IMR-90 (cell line): Measurements from ENCODE around the gene CCDC60. TPM values are rescaled to one million over a fixed set of nuclear protein-coding genes. Genes with fewer than 3 reads are reported as not detected.

ENCODE experiments used
- ATAC-seq: fragments of 200-7000 bp; cut with Tn5 transposase; 2 replicates; pipeline ENCODE4 v1.9.1; 2020; ENCODE audit warnings: low read depth, mild to moderate bottlenecking, moderate library complexity
- BruUV-seq: library from RNA; stranded (reverse); fragments of 400-500 nt; replicated peaks from 2 replicates; lab custom pipeline; 2021; lab: Mats Ljungman, UMichigan
- CTCF ChIA-PET: fragments of 300-600 bp; formaldehyde crosslinking; extraction: SDS; loops from one replicate; lab custom pipeline; 2021; ENCODE audit warnings: antibody characterized with exemption; lab: Yijun Ruan, JAX
- POLR2A ChIA-PET: fragments of 300-600 bp; sonication (Branson Sonifier 250); formaldehyde crosslinking; loops from one replicate; lab custom pipeline; 2022; ENCODE audit warnings: antibody characterized with exemption; ENCODE audit not compliant: unreplicated experiment; lab: Charles Lee
- DNase-seq: peaks from one replicate; pipeline ENCODE4 v3.0.0; 2013
- H2AFZ ChIP-seq: replicated peaks from 2 replicates; pipeline ENCODE3; 2013; ENCODE audit warnings: low read length, mild to moderate bottlenecking; ENCODE audit not compliant: poor library complexity
- H2AK5ac ChIP-seq: 2 replicates; pipeline ENCODE4 v1.6.1; 2013; ENCODE audit warnings: low read depth, low read length, inconsistent platforms
- H2AK9ac ChIP-seq: replicated peaks from 2 replicates; pipeline ENCODE3; 2013; ENCODE audit warnings: mild to moderate bottlenecking, low read depth, low read length, moderate library complexity; ENCODE audit not compliant: poor library complexity
- H2BK120ac ChIP-seq: 2 replicates; pipeline ENCODE4 v1.6.1; 2013; ENCODE audit warnings: low read depth, low read length, inconsistent platforms
- H2BK15ac ChIP-seq: 3 replicates; pipeline ENCODE4 v1.6.1; 2013; ENCODE audit warnings: low read depth, low read length, inconsistent platforms
- H2BK20ac ChIP-seq: 2 replicates; pipeline ENCODE4 v1.6.1; 2013; ENCODE audit warnings: low read depth, mild to moderate bottlenecking, inconsistent platforms, low read length, moderate library complexity
- H2BK5ac ChIP-seq: 2 replicates; pipeline ENCODE4 v1.6.1; 2013; ENCODE audit warnings: mild to moderate bottlenecking, low read depth, low read length, inconsistent platforms; ENCODE audit not compliant: poor library complexity, severe bottlenecking
- H3K14ac ChIP-seq: replicated peaks from 2 replicates; pipeline ENCODE4 v1.6.1; 2013; ENCODE audit warnings: low read depth, low read length, inconsistent platforms
- H3K18ac ChIP-seq: 2 replicates; pipeline ENCODE4 v1.6.1; 2013; ENCODE audit warnings: low read depth, low read length, control low read depth
- H3K23ac ChIP-seq: 2 replicates; pipeline ENCODE4 v1.6.1; 2013; ENCODE audit warnings: low read depth, low read length, inconsistent platforms
- H3K27ac ChIP-seq: 2 replicates; pipeline ENCODE4 v1.5.1; 2013; ENCODE audit warnings: mild to moderate bottlenecking, control low read depth, low read length; ENCODE audit not compliant: insufficient read depth
- H3K27me3 ChIP-seq: 2 replicates; pipeline ENCODE4 v1.6.1; 2013; ENCODE audit warnings: low read length; ENCODE audit not compliant: control insufficient read depth, insufficient read depth
- H3K36me3 ChIP-seq: 2 replicates; pipeline ENCODE4 v1.6.1; 2013; ENCODE audit warnings: low read length, mixed read lengths; ENCODE audit not compliant: control insufficient read depth, insufficient read depth
- H3K4ac ChIP-seq: 2 replicates; pipeline ENCODE4 v1.6.1; 2013; ENCODE audit warnings: low read depth, low read length, inconsistent platforms
- H3K4me1 ChIP-seq: 2 replicates; pipeline ENCODE4 v1.6.1; 2013; ENCODE audit warnings: low read length, mixed read lengths; ENCODE audit not compliant: control insufficient read depth, insufficient read depth
- H3K4me2 ChIP-seq: 2 replicates; pipeline ENCODE4 v1.6.1; 2013; ENCODE audit warnings: low read depth, mild to moderate bottlenecking, control low read depth, low read length, moderate library complexity
- H3K4me3 ChIP-seq: 2 replicates; pipeline ENCODE4 v1.5.1; 2013; ENCODE audit warnings: low read depth, mild to moderate bottlenecking, control low read depth, low read length, moderate library complexity; ENCODE audit not compliant: insufficient read depth
- H3K56ac ChIP-seq: 2 replicates; pipeline ENCODE4 v1.6.1; 2013; ENCODE audit warnings: low read length, inconsistent platforms; ENCODE audit not compliant: insufficient read depth; ENCODE audit errors: extremely low read depth
- H3K79me1 ChIP-seq, 2 experiments: 2 replicates each; pipeline ENCODE4 v1.6.1; 2013; ENCODE audit warnings: low read length in 2 of 2, inconsistent platforms in 1 of 2, low read depth in 1 of 2
- H3K9ac ChIP-seq: 2 replicates; pipeline ENCODE4 v1.6.1; 2013; ENCODE audit warnings: low read depth, low read length, control low read depth
- H3K9me1 ChIP-seq: 2 replicates; pipeline ENCODE4 v1.6.1; 2013; ENCODE audit warnings: low read length, inconsistent platforms; ENCODE audit not compliant: insufficient read depth
- H3K9me3 ChIP-seq: 2 replicates; pipeline ENCODE4 v1.6.1; 2013; ENCODE audit warnings: low read length; ENCODE audit not compliant: control insufficient read depth, insufficient read depth
- H4K20me1 ChIP-seq: 2 replicates; pipeline ENCODE4 v1.6.1; 2013; ENCODE audit warnings: low read length, inconsistent platforms; ENCODE audit not compliant: insufficient read depth
- H4K5ac ChIP-seq: 2 replicates; pipeline ENCODE4 v1.6.1; 2013; ENCODE audit warnings: mild to moderate bottlenecking, low read depth, low read length, control low read depth
- H4K8ac ChIP-seq, 2 experiments: 2 replicates each; pipeline ENCODE4 v1.6.1; 2013; ENCODE audit warnings: low read depth in 2 of 2, low read length in 2 of 2, control low read depth in 1 of 2, inconsistent platforms in 1 of 2
- H4K91ac ChIP-seq: 2 replicates; pipeline ENCODE4 v1.6.1; 2013; ENCODE audit warnings: low read depth, low read length, inconsistent platforms; ENCODE audit not compliant: insufficient read depth
- BHLHE40 ChIP-seq: fragments of 150-350 bp; IDR thresholded peaks from 2 replicates; pipeline ENCODE4 v1.6.1; 2016; ENCODE audit warnings: mild to moderate bottlenecking, low read depth, low read length
- FOS ChIP-seq: fragments of 150-350 bp; IDR thresholded peaks from 2 replicates; pipeline ENCODE4 v1.6.1; 2016; ENCODE audit warnings: low read depth, low read length
- RCOR1 ChIP-seq: IDR thresholded peaks from 2 replicates; pipeline ENCODE4 v1.6.1; 2012; ENCODE audit warnings: mild to moderate bottlenecking, low read length, improper control_type of control experiment; ENCODE audit not compliant: insufficient replicate concordance
- dilution Hi-C: fragments of 300-500 bp; cut with HindIII; formaldehyde crosslinking; loops from one replicate; pipeline ENCODE4 v1.14.3; 2018; ENCODE audit warnings: low sequenced_read_pairs; ENCODE audit not compliant: unreplicated experiment
- in situ Hi-C: fragments of 300-500 bp; cut with MboI; formaldehyde crosslinking; loops from 3 replicates; pipeline ENCODE4 v1.14.3; 2019; ENCODE audit warnings: low sequenced_read_pairs, inconsistent platforms, mixed read lengths
- intact Hi-C: fragments of 100-400 bp; cut with micrococcal nuclease; formaldehyde crosslinking; loops from 2 replicates; pipeline ENCODE4 v1.10.0; 2022
- polyA plus RNA-seq, 3 experiments: library from polyadenylated mRNA; depleted of rRNA; stranded (reverse); fragments of >200 nt; gene quantifications; 2 replicates each; pipeline ENCODE4 v1.2.3, GENCODE V29; 2012; ENCODE audit warnings: low replicate concordance in 1 of 3
- total RNA-seq: library from RNA; depleted of rRNA; stranded (reverse); fragments of >200 nt; gene quantifications from 2 replicates; pipeline ENCODE4 v1.2.3, GENCODE V29; 2012

CCDC60 gene
- total and polyA plus RNA-seq, 2 of the 4 experiments (the other 2 are of a cell fraction) = not detected

DNA sequence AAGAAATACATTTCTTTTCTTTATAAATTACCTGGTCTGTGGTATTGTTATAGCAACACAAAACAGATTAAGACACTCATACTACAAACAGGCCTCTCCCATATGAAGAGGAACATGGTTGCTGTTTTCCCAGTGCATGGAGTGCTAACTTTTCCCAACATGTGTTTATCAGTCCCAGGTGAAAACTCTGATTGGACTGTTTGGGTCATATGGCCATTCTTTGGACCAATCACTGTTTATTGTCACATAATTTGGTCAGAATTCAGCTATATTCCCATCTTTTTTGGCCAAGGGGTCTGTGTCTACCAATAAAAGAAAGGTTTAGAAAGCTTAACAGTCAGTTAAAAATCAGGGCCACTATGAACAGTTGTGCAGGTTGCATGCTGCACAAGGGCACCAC, 35.4 kb upstream of the CCDC60 start:
- H4K8ac ChIP-seq = no peak overlapping the region
- POLR2A ChIA-PET = no interaction called here
- in situ Hi-C loops = no loop called here

More for the DNA sequence above, 35.4 kb upstream of the CCDC60 start:
- no peaks in the 10 kb centered on the region for H3K4me1 ChIP-seq
- no peak overlapping the region for H2BK15ac ChIP-seq
- no peak overlapping the region for H3K18ac ChIP-seq
- H4K91ac ChIP-seq = no peak overlapping the region
- H3K27ac ChIP-seq = no peak overlapping the region
- H2AK5ac ChIP-seq = no peak overlapping the region
- no TSS peak for BruUV-seq
- H3K23ac ChIP-seq = no peak overlapping the region
- no peaks in the 10 kb centered on the region for H4K20me1 ChIP-seq
- H4K5ac ChIP-seq = no peak overlapping the region
- no peak overlapping the region for H3K4ac ChIP-seq
- no peak overlapping the region for H3K9ac ChIP-seq
- H3K79me1 ChIP-seq = no peaks in the 10 kb centered on the region
- no peak overlapping the region for H3K56ac ChIP-seq
- H3K27me3 ChIP-seq = no peaks in the 10 kb centered on the region
- H2AK9ac ChIP-seq = no peak overlapping the region
- no peak overlapping the region for H3K4me2 ChIP-seq
- H3K4me3 ChIP-seq = no peak overlapping the region
- dilution Hi-C loops (no loop called here), intact Hi-C loops (no loop called here)
- TF ChIP-seq BHLHE40 = no peak
- no peak for TF ChIP-seq RCOR1
- no peak for TF ChIP-seq FOS
- no peak overlapping the region for H3K14ac ChIP-seq
- no peak overlapping the region for H2AFZ ChIP-seq
- DNase-seq = no peak
- H3K36me3 ChIP-seq = no peaks in the 10 kb centered on the region
- no peak overlapping the region for H2BK5ac ChIP-seq
- H3K9me3 ChIP-seq = peaks cover 6% of the 10 kb centered on the region; the same call in 1 of the 2 replicates
- H2BK120ac ChIP-seq = no peak overlapping the region
- no peak overlapping the region for H2BK20ac ChIP-seq
- CTCF ChIA-PET = no interaction called here
- no peaks in the 10 kb centered on the region for H3K9me1 ChIP-seq
- ATAC-seq = no peak
